ENCODE results near the gene SLC25A12. TPM values are rescaled to one million over a fixed set of nuclear protein-coding genes. Genes with fewer than 3 reads are reported as not detected.
A peak's percentile ranks its signal among the peaks of the same experiment; 100 is the strongest.
"Not testable (repeated sequence)": the region's sequence is repeated elsewhere in the genome, so short reads cannot be mapped to it uniquely, and the experiment has no call there.

Gene SLC25A12
- total RNA-seq, 1 donor from 2014 or later: 134 TPM

DNA sequence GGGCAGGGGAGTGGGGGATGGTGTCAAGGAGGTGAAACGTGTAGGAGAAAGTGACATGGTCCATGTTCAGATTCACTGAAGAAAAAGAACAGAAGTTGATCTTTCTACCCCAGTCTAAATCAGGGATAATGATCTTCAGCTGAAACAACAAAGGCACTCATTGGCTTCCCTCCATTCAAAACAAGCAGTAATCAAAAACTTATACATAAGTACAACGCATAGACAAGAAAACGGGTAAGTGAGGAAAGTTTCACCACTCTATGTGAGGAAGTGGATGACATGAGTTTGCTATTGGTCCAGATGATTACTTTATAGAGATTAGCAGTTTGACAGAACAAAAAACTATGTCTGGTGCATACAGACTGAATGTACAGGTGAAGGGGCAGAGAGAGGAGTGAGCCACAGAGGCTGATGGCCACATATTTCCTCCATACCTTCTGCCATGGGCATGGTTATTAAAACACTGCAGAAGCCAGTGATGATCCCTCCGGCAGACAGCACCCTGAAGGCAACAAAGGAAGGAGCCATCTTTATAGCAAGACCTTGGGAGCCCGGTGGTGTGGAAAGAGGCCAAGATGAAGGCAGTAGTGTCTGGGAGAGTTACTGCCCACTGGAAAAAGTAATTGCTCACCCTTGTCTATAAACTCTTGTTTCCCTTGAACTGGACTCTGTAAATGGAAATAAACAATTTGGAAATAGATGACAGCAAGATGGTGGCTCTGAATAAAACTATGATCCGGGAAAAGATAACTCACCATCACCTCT lies 57.7 kb downstream of the SLC25A12 start:
- intact Hi-C loops (cut with micrococcal nuclease): no loop called here
- DNase-seq (no peak), ATAC-seq (no peak)

GRCh38 chr2:171835386-171835785 lies 58.7 kb downstream of the SLC25A12 start:
- DNase-seq (no peak), ATAC-seq (no peak)
- intact Hi-C loops (cut with micrococcal nuclease): no loop called here

DNA sequence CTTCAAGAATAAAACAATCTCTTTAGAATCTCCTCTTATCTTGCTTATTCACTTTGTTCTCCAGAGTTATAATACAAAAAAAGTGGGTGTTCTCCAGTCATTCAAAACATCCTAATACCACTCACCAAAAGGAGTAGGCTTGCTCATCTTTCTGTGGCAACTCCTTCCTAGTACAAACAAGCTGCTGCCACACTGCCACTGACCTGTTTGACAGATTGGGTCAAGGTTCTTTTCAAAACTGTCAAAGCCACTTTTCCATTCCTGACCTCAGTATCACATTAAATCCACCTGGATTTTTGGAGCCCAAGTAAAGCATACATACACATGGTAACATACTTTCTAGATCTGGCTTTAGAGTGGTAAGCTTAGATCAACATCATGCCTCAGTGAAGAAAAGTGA lies 59.8 kb downstream of the SLC25A12 start:
- intact Hi-C loops (cut with micrococcal nuclease): no loop called here
- ATAC-seq (no peak), DNase-seq (no peak)

- intact Hi-C loops (cut with micrococcal nuclease): no loop called here
- ATAC-seq (no peak), DNase-seq (no peak)
Observed at GRCh38 chr2:171832489-171832888, 61.6 kb downstream of the SLC25A12 start.

DNA sequence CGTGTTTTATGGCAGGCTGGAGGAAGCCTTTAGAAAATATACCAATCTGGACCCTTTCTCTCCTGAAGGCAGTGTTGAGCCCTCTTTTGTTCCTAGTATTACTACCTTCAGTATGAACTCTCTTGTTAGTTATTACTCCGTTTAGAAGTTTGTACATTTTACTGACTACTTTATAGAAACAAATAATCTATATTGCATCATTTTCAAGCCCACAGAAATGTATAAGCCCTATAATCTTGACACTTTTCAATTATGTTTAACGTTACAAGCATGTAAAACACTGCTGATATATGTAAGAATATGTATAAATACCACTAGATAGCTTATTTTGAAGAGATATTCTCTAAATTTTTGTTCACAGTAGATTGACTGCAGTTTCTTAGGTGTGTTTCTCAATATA lies 64.0 kb downstream of the SLC25A12 start:
- intact Hi-C loops (cut with micrococcal nuclease): no loop called here
- no peak for DNase-seq
- ATAC-seq: no peak

DNA sequence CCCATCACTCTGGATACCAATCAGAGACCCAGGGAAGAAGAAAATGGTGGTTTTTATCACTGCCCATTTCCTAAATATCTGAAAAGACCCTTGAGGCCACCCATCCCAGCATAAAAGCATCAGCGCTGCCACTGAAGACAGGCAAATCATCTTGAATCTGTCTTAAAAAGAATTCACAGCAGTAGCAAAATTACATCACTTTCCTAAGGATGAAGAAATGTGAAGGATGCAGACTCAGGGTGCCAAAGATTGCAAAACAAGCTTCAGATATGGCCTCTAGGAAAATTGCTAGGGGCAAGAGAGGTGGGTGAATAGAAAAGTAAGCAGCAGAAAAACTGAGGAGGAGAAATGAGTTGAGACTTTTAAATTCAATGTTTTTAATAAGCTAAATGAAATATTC lies 70.0 kb downstream of the SLC25A12 start:
- intact Hi-C loops (cut with micrococcal nuclease): no loop called here
- ATAC-seq (peak; percentile 77), DNase-seq (no peak)

- ATAC-seq (no peak), DNase-seq (no peak)
- intact Hi-C loops (cut with micrococcal nuclease): no loop called here
Observed at GRCh38 chr2:171822525-171823322, 71.3 kb downstream of the SLC25A12 start.

- ATAC-seq (no peak), DNase-seq (no peak)
- intact Hi-C loops (cut with micrococcal nuclease): no loop called here
Observed at GRCh38 chr2:171819453-171819852, 74.6 kb downstream of the SLC25A12 start.

- ATAC-seq (peak; percentile 42), DNase-seq (no peak)
- intact Hi-C loops (cut with micrococcal nuclease): no loop called here
Observed at GRCh38 chr2:171814883-171815282, 79.2 kb downstream of the SLC25A12 start.

GRCh38 chr2:171814174-171814573 lies 79.9 kb downstream of the SLC25A12 start:
- no peak for DNase-seq
- ATAC-seq: peak; percentile 65
- intact Hi-C loops (cut with micrococcal nuclease): no loop called here

DNA sequence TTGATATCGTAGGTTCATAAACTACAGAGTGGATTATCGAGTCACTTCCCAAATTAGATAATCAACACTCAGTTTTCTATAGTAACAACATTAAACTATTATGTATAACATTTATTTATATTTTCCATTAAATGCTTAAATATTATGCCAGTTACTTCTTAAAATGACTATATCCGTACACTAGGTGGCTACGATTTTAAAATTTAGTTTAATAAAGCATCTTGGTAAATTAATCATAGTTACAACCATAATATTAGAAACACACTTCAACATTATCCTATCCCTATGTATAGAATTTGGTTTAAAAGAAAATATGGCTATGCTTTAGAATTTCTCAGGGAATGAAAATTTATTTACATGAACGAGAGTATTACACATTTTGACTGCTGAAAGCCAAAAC lies 80.3 kb downstream of the SLC25A12 start:
- DNase-seq (no peak), ATAC-seq (no peak)
- intact Hi-C loops (cut with micrococcal nuclease): no loop called here

- intact Hi-C loops (cut with micrococcal nuclease): no loop called here
- DNase-seq (no peak), ATAC-seq (peak; percentile 65)
Observed at GRCh38 chr2:171813126-171813525, 80.9 kb downstream of the SLC25A12 start.

GRCh38 chr2:171811245-171811628 lies 82.8 kb downstream of the SLC25A12 start:
- intact Hi-C loops (cut with micrococcal nuclease): no loop called here
- peak; percentile 28 for ATAC-seq
- DNase-seq: no peak

GRCh38 chr2:171810422-171811244 lies 83.4 kb downstream of the SLC25A12 start:
- no peak for ATAC-seq
- intact Hi-C loops (cut with micrococcal nuclease): no loop called here
- DNase-seq: no peak

DNA sequence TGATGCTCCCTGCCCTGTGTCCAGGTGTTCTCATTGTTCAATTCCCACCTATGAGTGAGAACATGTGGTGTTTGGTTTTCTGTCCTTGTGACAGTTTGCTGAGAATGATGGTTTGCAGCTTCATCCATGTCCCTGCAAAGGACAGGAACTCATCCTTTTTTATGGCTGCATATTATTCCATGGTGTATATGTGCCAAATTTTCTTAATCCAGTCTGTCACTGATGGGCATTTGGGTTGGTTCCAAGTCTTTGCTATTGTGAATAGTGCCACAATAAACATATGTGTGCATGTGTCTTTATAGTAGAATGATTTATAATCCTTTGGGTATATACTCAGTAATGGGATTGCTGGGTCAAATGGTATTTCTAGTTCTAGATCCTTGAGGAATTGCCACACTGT lies 85.2 kb downstream of the SLC25A12 start:
- intact Hi-C loops (cut with micrococcal nuclease); DNase-seq; ATAC-seq: not testable (repeated sequence)

- intact Hi-C loops (cut with micrococcal nuclease): no loop called here
- DNase-seq (no peak), ATAC-seq (peak; percentile 71)
Observed at GRCh38 chr2:171807831-171808393, 86.1 kb downstream of the SLC25A12 start.

DNA sequence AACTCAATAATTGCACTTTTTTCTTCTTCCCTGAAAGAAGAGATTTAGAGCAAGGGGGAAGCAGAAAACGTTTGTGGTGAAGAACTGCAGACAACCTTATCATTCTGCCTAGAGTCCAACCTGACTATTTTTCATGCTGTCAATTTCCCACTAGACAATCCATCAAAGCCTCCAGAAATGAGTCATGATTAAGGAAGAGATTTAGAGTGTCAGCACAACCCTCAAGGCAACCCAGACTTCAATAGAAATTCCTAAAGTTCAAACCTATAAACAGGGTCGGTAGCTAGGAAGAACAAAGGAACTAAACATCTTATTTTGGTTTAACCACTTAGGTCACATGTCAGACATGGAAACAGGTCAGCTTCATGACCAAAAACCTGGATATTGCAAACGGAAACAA lies 86.9 kb downstream of the SLC25A12 start:
- intact Hi-C loops (cut with micrococcal nuclease): no loop called here
- ATAC-seq (no peak), DNase-seq (no peak)

DNA sequence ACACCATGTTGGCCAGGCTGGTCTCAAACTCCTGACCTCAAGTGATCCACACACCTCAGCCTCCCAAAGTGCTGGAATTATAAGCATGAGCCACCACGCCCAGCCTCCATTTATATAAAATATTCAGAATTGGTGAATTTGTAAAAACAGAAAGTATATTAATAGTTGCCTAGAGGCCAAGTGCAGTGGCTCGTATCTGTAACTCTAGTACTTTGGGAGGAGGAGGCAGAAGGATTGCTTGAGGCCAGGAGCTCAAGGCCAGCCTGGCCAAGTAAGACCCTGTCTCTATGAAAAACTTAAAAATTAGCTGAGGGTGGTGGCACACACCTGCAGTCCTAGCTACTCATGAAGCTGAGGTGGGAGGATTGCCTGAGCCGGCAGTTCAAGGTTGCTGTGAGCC lies 89.6 kb downstream of the SLC25A12 start:
- ATAC-seq: no peak
- no peak for DNase-seq
- intact Hi-C loops (cut with micrococcal nuclease): no loop called here

GRCh38 chr2:171803757-171804156 lies 90.3 kb downstream of the SLC25A12 start:
- no peak for ATAC-seq
- intact Hi-C loops (cut with micrococcal nuclease): no loop called here
- no peak for DNase-seq

DNA sequence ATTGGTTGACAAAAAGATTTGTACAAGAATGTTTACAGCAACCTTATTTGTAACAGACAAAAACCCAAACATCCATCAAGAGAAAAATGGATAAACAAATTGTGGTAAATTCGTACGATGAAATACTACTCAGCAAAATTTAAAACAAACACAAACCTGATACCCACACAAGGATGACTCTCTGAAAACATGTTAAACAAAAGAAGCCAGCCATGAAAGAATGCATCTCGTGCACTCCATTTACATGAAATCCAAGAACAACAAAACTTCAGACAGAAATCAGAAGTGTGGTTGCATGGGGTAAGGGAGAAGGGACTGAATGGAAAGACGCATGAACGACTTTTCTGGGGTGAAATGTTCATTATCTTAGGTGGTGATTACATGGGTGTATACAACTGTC lies 93.4 kb downstream of the SLC25A12 start:
- ATAC-seq (no peak), DNase-seq (no peak)
- intact Hi-C loops (cut with micrococcal nuclease): no loop called here

Measured in left ventricle myocardium superior (tissue), 1 donor.